GM23338 (cell line): ENCODE results near the gene KRT8.

Experiments
- EZH2 ChIP-seq: fragments of 200-600 bp; sonication (generic); IDR thresholded peaks from one replicate; pipeline ENCODE4 v1.8.0; 2017; ENCODE audit warnings: antibody characterized with exemption, mild to moderate bottlenecking, low read depth; ENCODE audit not compliant: unreplicated experiment
- EZH2phosphoT487 ChIP-seq: fragments of 200-600 bp; sonication (generic); IDR thresholded peaks from one replicate; pipeline ENCODE4 v1.8.1; 2018; ENCODE audit warnings: antibody characterized with exemption; ENCODE audit not compliant: unreplicated experiment
- TF ChIP-seq, protein P1 (sequence below), 2 experiments: fragments of 200-600 bp in 1 of 2; sonication (generic) in 1 of 2; conservative IDR thresholded peaks; 2 replicates each; pipeline versions ENCODE4 v1.5.1 to v1.6.1; 2016 to 2017; ENCODE audit warnings: antibody characterized with exemption in 2 of 2, low read depth in 2 of 2, mild to moderate bottlenecking in 2 of 2, moderate library complexity in 1 of 2
- TF ChIP-seq, protein P2 (sequence below): IDR thresholded peaks from one replicate; pipeline ENCODE4 v1.6.1; 2018; ENCODE audit warnings: antibody characterized with exemption; ENCODE audit not compliant: unreplicated experiment

DNA sequence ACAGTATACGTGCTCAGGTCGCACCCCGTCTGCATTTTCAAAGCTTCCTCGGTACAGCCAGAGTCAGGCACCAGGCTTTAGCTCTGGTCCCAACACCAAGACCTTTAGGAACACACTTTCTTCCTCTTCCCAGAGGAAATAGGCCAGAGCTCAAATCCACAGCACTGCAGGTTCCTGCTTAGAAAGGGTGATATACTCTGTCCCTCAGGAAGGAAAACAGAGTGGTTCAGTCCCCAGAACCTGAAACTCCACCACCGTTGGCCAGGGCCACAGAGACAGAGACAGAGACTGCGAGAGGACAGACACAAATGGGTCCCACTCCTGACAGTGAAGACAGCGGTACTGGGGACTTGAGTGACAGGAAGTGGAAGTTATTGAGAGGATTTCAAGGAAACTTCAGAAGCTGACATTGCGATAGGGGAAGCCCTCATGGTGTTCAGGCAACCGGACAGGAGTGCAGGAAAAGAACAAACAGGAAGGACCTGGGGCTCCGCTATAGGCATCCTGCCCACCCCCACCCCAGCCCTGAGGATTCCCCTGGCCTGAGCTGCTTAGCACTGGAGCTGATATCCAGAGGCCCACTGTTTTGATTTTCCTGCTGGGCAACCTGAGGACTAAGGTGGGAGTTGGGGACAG, 5.5 kb upstream of the KRT8 start:
- TF ChIP-seq, protein P1, sequence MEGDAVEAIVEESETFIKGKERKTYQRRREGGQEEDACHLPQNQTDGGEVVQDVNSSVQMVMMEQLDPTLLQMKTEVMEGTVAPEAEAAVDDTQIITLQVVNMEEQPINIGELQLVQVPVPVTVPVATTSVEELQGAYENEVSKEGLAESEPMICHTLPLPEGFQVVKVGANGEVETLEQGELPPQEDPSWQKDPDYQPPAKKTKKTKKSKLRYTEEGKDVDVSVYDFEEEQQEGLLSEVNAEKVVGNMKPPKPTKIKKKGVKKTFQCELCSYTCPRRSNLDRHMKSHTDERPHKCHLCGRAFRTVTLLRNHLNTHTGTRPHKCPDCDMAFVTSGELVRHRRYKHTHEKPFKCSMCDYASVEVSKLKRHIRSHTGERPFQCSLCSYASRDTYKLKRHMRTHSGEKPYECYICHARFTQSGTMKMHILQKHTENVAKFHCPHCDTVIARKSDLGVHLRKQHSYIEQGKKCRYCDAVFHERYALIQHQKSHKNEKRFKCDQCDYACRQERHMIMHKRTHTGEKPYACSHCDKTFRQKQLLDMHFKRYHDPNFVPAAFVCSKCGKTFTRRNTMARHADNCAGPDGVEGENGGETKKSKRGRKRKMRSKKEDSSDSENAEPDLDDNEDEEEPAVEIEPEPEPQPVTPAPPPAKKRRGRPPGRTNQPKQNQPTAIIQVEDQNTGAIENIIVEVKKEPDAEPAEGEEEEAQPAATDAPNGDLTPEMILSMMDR (conservative IDR thresholded peaks at IDR 0.05; ENCODE audit: low read depth in 2 of 2), result no peak
- TF ChIP-seq EZH2 (no peak), EZH2phosphoT487 (no peak)
- TF ChIP-seq, protein P2, sequence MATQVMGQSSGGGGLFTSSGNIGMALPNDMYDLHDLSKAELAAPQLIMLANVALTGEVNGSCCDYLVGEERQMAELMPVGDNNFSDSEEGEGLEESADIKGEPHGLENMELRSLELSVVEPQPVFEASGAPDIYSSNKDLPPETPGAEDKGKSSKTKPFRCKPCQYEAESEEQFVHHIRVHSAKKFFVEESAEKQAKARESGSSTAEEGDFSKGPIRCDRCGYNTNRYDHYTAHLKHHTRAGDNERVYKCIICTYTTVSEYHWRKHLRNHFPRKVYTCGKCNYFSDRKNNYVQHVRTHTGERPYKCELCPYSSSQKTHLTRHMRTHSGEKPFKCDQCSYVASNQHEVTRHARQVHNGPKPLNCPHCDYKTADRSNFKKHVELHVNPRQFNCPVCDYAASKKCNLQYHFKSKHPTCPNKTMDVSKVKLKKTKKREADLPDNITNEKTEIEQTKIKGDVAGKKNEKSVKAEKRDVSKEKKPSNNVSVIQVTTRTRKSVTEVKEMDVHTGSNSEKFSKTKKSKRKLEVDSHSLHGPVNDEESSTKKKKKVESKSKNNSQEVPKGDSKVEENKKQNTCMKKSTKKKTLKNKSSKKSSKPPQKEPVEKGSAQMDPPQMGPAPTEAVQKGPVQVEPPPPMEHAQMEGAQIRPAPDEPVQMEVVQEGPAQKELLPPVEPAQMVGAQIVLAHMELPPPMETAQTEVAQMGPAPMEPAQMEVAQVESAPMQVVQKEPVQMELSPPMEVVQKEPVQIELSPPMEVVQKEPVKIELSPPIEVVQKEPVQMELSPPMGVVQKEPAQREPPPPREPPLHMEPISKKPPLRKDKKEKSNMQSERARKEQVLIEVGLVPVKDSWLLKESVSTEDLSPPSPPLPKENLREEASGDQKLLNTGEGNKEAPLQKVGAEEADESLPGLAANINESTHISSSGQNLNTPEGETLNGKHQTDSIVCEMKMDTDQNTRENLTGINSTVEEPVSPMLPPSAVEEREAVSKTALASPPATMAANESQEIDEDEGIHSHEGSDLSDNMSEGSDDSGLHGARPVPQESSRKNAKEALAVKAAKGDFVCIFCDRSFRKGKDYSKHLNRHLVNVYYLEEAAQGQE, result no peak
